RWPE2 (cell line): ENCODE results near the gene PRM1.
A peak's percentile ranks its signal among the peaks of the same experiment; 100 is the strongest.

Experiments used
- ATAC-seq: fragments of 200-7000 bp; cut with Tn5 transposase; 3 replicates; pipeline ENCODE4 v1.9.1; 2021; ENCODE audit warnings: low read depth
- DNase-seq: peaks from one replicate; pipeline ENCODE4 v3.0.0-alpha.2; 2020; ENCODE audit warnings: low spot score
- H3K27ac ChIP-seq: fragments of 450-650 bp; 2 replicates; pipeline ENCODE4 v1.5.1; 2017; ENCODE audit warnings: mild to moderate bottlenecking; ENCODE audit not compliant: poor library complexity, severe bottlenecking
- H3K27me3 ChIP-seq: fragments of 250-450 bp; sonication (Bioruptor Pico); 2 replicates; pipeline ENCODE4 v1.5.1; 2021; ENCODE audit warnings: mild to moderate bottlenecking, moderate library complexity; ENCODE audit not compliant: insufficient read depth, poor library complexity, severe bottlenecking
- H3K36me3 ChIP-seq: fragments of 250-450 bp; sonication (Bioruptor Pico); 2 replicates; pipeline ENCODE4 v1.5.1; 2020; ENCODE audit warnings: low read depth, mild to moderate bottlenecking, moderate library complexity
- H3K4me1 ChIP-seq: fragments of 250-450 bp; sonication (Bioruptor Pico); 2 replicates; pipeline ENCODE4 v1.5.1; 2021; ENCODE audit warnings: mild to moderate bottlenecking, moderate library complexity; ENCODE audit not compliant: insufficient read depth, poor library complexity, severe bottlenecking
- H3K4me3 ChIP-seq: fragments of 250-450 bp; sonication (Bioruptor Pico); 2 replicates; pipeline ENCODE4 v1.5.1; 2021; ENCODE audit warnings: mild to moderate bottlenecking, moderate library complexity; ENCODE audit not compliant: severe bottlenecking
- H3K9me3 ChIP-seq: fragments of 250-450 bp; sonication (Bioruptor Pico); 2 replicates; pipeline ENCODE4 v1.5.1; 2021; ENCODE audit warnings: mild to moderate bottlenecking, moderate library complexity; ENCODE audit not compliant: severe bottlenecking
- TF ChIP-seq, protein P1 (sequence below): fragments of 450-650 bp; IDR thresholded peaks from one replicate; pipeline ENCODE4 v1.5.1; 2017; ENCODE audit warnings: mild to moderate bottlenecking, moderate library complexity; ENCODE audit not compliant: poor library complexity, severe bottlenecking

Gene PRM1

DNA sequence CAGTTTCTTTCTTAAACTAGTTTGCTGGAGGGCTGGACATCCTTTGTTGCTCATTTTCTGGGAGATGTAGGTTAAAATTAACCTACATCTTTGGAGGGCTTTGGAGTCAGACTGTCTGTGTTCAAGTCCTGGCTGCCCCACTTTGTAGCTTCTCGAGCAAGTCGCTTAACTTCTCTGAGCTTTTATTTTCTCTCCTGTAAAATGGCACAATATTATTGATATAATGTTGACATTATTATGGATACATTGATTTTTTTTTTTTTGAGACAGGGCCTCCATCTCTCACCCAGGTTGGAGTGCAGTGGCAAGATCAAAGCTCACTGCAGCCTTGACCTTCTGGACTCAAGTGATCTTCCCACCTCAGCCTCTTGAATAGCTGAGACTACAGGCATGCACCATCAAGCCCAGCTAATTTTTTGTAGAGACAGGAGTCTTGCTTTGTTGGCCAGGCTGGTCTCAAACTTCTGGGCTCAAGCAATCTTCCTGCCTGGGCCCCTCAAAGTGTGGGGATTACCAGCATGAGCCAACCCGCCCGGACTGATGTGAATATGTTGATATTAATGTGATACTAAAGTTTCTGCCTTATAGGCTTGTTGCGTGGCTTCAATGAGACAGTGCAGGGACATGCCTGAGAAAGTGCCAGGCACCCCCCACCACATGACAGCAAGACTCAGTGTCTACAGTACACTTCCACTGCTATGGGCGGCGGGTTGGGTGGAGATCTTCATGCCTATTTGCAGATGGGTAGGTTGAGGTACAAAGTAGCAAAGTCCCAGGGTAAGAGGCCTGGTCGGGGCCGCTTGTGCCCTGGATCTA is 32.6 kb upstream of the PRM1 start:
- H3K4me3 ChIP-seq: no peak overlapping the region
- ATAC-seq (no peak), DNase-seq (no peak)
- TF ChIP-seq, protein P1, sequence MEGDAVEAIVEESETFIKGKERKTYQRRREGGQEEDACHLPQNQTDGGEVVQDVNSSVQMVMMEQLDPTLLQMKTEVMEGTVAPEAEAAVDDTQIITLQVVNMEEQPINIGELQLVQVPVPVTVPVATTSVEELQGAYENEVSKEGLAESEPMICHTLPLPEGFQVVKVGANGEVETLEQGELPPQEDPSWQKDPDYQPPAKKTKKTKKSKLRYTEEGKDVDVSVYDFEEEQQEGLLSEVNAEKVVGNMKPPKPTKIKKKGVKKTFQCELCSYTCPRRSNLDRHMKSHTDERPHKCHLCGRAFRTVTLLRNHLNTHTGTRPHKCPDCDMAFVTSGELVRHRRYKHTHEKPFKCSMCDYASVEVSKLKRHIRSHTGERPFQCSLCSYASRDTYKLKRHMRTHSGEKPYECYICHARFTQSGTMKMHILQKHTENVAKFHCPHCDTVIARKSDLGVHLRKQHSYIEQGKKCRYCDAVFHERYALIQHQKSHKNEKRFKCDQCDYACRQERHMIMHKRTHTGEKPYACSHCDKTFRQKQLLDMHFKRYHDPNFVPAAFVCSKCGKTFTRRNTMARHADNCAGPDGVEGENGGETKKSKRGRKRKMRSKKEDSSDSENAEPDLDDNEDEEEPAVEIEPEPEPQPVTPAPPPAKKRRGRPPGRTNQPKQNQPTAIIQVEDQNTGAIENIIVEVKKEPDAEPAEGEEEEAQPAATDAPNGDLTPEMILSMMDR: no peak
- peaks cover 14% of the 10 kb centered on the region for H3K4me1 ChIP-seq
- H3K27me3 ChIP-seq: no peaks in the 10 kb centered on the region
- no peaks in the 10 kb centered on the region for H3K9me3 ChIP-seq
- H3K36me3 ChIP-seq: no peaks in the 10 kb centered on the region
- peak overlapping the region; percentile 31 for H3K27ac ChIP-seq

DNA sequence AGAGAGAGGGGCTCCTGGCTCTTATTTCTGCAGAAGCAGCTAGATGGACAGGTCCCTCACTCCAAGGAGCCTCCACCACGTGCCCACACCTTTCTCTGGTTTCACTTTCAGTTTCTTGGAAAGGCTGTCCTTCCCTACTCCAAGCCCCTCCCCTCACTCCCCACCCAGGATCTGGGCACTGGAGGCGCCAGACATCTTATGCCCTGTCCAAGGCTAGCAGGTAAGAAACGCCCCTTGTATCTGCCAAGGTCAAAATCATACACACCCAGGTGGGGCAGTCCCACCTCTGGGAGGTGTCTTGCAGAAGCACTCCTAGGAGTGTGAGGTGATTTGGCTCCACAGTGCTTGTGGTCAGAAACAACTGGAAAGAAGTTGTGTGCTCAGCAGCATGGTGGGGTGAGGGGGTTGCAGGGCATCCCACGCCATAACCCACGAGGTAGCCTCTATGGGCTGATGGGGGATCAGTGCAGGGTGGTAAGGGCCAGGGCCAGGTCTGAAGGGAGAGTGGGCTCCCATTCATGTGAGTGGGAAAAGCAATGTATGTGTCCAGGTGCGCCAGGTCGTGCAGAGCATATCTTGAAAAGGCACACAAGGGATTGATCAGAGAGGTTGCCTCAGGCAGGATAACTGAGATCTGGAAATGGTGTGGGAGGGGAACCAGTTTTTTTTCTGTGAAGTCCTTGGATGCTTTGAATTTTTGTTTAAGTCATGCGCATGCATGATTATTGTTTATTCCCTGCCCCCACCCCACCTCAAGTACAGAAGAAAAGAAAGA is 31.8 kb upstream of the PRM1 start:
- no peaks in the 10 kb centered on the region for H3K9me3 ChIP-seq
- peaks cover 14% of the 10 kb centered on the region for H3K4me1 ChIP-seq
- TF ChIP-seq, protein P1: no peak
- H3K36me3 ChIP-seq: no peaks in the 10 kb centered on the region
- peak overlapping the region; percentile 31 for H3K27ac ChIP-seq
- ATAC-seq (peak; percentile 54), DNase-seq (no peak)
- H3K27me3 ChIP-seq: no peaks in the 10 kb centered on the region
- H3K4me3 ChIP-seq: no peak overlapping the region

DNA sequence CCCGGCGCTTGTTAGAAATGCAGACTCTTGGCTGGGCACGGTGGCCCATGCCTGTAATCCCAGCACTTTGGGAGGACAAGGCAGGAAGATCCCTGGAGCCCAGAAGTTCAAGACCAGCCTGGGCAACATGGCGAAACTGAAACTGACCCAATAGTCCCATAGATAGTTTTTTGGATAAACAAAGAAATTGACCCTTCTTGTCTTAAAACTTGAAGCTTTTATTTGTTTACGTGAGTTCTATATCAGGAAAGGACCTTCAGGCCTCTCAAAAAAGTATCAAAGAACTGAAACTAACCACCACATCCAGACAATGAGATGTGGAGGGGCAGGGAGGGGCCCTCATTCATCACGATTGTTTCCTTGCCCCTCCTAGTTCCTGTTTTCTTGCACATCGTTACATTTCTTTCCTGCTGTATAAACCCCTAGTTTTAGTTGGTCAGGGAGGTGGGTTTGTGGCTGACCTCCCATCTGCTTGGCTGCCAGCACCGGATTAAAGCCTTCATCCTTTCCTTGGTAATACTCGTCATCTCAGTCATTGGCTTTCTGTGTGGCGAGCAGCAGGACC is 29.9 kb upstream of the PRM1 start:
- no peaks in the 10 kb centered on the region for H3K27me3 ChIP-seq
- no peak overlapping the region for H3K4me3 ChIP-seq
- ATAC-seq (no peak), DNase-seq (no peak)
- TF ChIP-seq, protein P1: no peak
- H3K4me1 ChIP-seq: peaks cover 14% of the 10 kb centered on the region
- H3K9me3 ChIP-seq: no peaks in the 10 kb centered on the region
- H3K36me3 ChIP-seq: no peaks in the 10 kb centered on the region
- no peak overlapping the region for H3K27ac ChIP-seq

DNA sequence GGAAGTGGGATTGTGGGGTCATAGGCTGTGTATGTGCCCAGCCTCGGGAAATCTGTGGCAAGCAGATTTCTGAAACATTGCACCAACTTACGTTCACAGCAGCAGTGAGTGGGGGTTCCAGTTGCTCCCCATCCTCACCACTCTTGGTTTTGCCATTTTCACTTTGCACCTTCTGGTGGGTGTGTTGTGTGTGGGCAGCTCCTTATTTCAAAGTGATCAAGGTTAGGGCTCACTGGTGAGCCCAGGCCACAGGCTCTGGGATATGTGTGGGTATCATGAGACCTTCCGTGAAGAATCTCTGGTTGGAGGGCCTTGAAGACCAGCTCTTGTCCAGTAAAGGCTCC is 29.5 kb upstream of the PRM1 start:
- no peak for DNase-seq
- Histone ChIP-seq H3K9me3 (no peaks in the 10 kb centered on the region), H3K36me3 (no peaks in the 10 kb centered on the region), H3K27me3 (no peaks in the 10 kb centered on the region), H3K4me3 (no peak overlapping the region), H3K27ac (no peak overlapping the region), H3K4me1 (peaks cover 14% of the 10 kb centered on the region)
- TF ChIP-seq, protein P1: no peak
- no peak for ATAC-seq
